Mammary epithelial cell (primary cell): ENCODE results near the gene PRPF39.

Source experiments
- CTCF ChIP-seq, 2 donors: IDR thresholded peaks in 1 of 2; conservative IDR thresholded peaks in 1 of 2; 2 replicates each; pipeline ENCODE4 v1.5.1; 2011 to 2012; ENCODE audit warnings: inconsistent platforms in 2 of 2, low read length in 2 of 2, mild to moderate bottlenecking in 2 of 2, control low read depth in 1 of 2, low read depth in 1 of 2; ENCODE audit not compliant: insufficient read depth in 1 of 2; ENCODE audit errors: extremely low read depth in 1 of 2
- EZH2 ChIP-seq: IDR thresholded peaks from 2 replicates; pipeline ENCODE4 v1.6.1; 2012; ENCODE audit warnings: low read length, inconsistent platforms, borderline replicate concordance

- TF ChIP-seq CTCF (conservative IDR thresholded peaks at IDR 0.05 in 1 of 2, IDR thresholded peaks at IDR 0.05 in 1 of 2; ENCODE audit: extremely low read depth in 1 of 2, insufficient read depth in 1 of 2, low read depth in 1 of 2, low read length in 2 of 2) (no peak), EZH2 (no peak)
Observed at GRCh38 chr14:45065956-45066355, 18.0 kb upstream of the PRPF39 start.
